ENCODE data around the gene FHL5. TPM values are rescaled to one million over a fixed set of nuclear protein-coding genes. Genes with fewer than 3 reads are reported as not detected.

The FHL5 gene
- total RNA-seq, 1 donor from 2014 or later = not detected

DNA sequence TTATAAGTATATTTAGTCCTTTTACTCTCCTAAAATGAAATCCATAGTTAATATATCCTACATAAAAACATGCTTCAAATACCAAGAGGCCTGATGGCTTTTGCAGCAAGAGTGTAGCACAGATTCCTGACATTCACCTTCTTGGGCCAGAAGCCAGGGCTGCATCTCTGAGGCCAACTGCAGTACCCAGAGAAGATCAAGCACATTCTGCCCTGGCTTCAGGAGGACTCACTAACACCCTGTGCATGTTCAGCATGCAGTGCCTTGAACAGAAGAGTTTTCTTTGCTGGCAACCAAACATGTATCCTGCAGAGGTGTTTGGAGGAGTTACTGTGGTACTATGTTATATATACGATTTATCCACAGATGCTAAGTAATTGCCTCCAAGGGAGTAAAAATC, 90.3 kb downstream of the FHL5 start:
- Mint-ChIP-seq H3K9me3 (ENCODE audit: unreplicated experiment) (no peaks in the 10 kb centered on the region), H3K27ac (ENCODE audit: unreplicated experiment) (no peak overlapping the region), H3K36me3 (ENCODE audit: low read depth, unreplicated experiment) (no peaks in the 10 kb centered on the region), H3K4me1 (ENCODE audit: low read depth, unreplicated experiment) (no peaks in the 10 kb centered on the region), H3K4me3 (ENCODE audit: unreplicated experiment) (no peak overlapping the region), H3K27me3 (ENCODE audit: low read depth, unreplicated experiment) (no peaks in the 10 kb centered on the region)
- no peak overlapping the region for H3K9ac ChIP-seq (ENCODE audit: low read length)
- no peak overlapping the region for H2AFZ ChIP-seq (ENCODE audit: low read depth, low read length)
- H3K4me3 ChIP-seq (ENCODE audit: insufficient read depth, low read depth, low read length) = no peak overlapping the region
- TF ChIP-seq, protein P1, sequence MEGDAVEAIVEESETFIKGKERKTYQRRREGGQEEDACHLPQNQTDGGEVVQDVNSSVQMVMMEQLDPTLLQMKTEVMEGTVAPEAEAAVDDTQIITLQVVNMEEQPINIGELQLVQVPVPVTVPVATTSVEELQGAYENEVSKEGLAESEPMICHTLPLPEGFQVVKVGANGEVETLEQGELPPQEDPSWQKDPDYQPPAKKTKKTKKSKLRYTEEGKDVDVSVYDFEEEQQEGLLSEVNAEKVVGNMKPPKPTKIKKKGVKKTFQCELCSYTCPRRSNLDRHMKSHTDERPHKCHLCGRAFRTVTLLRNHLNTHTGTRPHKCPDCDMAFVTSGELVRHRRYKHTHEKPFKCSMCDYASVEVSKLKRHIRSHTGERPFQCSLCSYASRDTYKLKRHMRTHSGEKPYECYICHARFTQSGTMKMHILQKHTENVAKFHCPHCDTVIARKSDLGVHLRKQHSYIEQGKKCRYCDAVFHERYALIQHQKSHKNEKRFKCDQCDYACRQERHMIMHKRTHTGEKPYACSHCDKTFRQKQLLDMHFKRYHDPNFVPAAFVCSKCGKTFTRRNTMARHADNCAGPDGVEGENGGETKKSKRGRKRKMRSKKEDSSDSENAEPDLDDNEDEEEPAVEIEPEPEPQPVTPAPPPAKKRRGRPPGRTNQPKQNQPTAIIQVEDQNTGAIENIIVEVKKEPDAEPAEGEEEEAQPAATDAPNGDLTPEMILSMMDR (IDR thresholded peaks at IDR 0.05; ENCODE audit: insufficient read depth, low read depth, low read length) = no peak
- no peak for TF ChIP-seq EZH2 (IDR thresholded peaks at IDR 0.05; ENCODE audit: insufficient read depth, low read length)
- H3K9me3 ChIP-seq (ENCODE audit: insufficient read depth, low read depth, low read length) = no peaks in the 10 kb centered on the region
- FAIRE-seq (no peak), DNase-seq (ENCODE audit: low read depth) (no peak)
- H3K27me3 ChIP-seq (ENCODE audit: insufficient read depth, low read length) = no peaks in the 10 kb centered on the region
- H3K36me3 ChIP-seq (ENCODE audit: insufficient read depth, low read length) = no peaks in the 10 kb centered on the region
- no peak overlapping the region for H3K4me2 ChIP-seq (ENCODE audit: low read length)
- H3K4me1 ChIP-seq (ENCODE audit: insufficient read depth, low read length) = no peaks in the 10 kb centered on the region
- no peak overlapping the region for H3K27ac ChIP-seq (ENCODE audit: low read depth, low read length)
- no peaks in the 10 kb centered on the region for H3K79me2 ChIP-seq (ENCODE audit: insufficient read depth, low read length)
- no peaks in the 10 kb centered on the region for H4K20me1 ChIP-seq (ENCODE audit: insufficient read depth, low read length)

DNA sequence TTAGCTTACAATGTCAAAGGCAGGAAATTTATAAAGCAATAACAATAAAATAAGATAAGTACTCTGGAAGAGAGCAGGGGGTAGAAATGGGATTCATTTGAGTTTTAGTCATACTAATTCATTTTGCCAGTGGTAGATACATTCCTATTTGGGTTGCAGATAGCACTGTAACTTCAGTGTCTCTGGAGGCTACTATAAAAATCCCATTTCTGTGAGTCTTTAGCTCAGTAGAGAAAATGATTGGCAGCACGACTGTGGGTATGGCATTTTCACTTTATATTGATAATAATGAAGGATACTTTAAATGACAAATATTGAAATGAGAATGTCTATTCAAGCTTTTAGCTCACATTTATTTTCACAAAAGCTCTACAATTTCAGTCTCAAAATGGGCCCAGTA, 93.6 kb downstream of the FHL5 start:
- H3K27ac Mint-ChIP-seq (ENCODE audit: unreplicated experiment) = no peak overlapping the region
- H3K4me2 ChIP-seq (ENCODE audit: low read length) = no peak overlapping the region
- H3K9me3 Mint-ChIP-seq (ENCODE audit: unreplicated experiment) = no peaks in the 10 kb centered on the region
- H3K9ac ChIP-seq (ENCODE audit: low read length) = no peak overlapping the region
- no peaks in the 10 kb centered on the region for H3K27me3 ChIP-seq (ENCODE audit: insufficient read depth, low read length)
- H3K36me3 Mint-ChIP-seq (ENCODE audit: low read depth, unreplicated experiment) = no peaks in the 10 kb centered on the region
- no peaks in the 10 kb centered on the region for H3K27me3 Mint-ChIP-seq (ENCODE audit: low read depth, unreplicated experiment)
- H3K4me3 ChIP-seq (ENCODE audit: insufficient read depth, low read depth, low read length) = no peak overlapping the region
- no peaks in the 10 kb centered on the region for H3K9me3 ChIP-seq (ENCODE audit: insufficient read depth, low read depth, low read length)
- H3K4me3 Mint-ChIP-seq (ENCODE audit: unreplicated experiment) = no peak overlapping the region
- FAIRE-seq (no peak), DNase-seq (ENCODE audit: low read depth) (no peak)
- no peaks in the 10 kb centered on the region for H3K79me2 ChIP-seq (ENCODE audit: insufficient read depth, low read length)
- no peak overlapping the region for H3K27ac ChIP-seq (ENCODE audit: low read depth, low read length)
- H2AFZ ChIP-seq (ENCODE audit: low read depth, low read length) = no peak overlapping the region
- TF ChIP-seq, protein P1 (IDR thresholded peaks at IDR 0.05; ENCODE audit: insufficient read depth, low read depth, low read length) = no peak
- TF ChIP-seq EZH2 (IDR thresholded peaks at IDR 0.05; ENCODE audit: insufficient read depth, low read length) = no peak
- no peaks in the 10 kb centered on the region for H3K4me1 ChIP-seq (ENCODE audit: insufficient read depth, low read length)
- no peaks in the 10 kb centered on the region for H3K4me1 Mint-ChIP-seq (ENCODE audit: low read depth, unreplicated experiment)
- H4K20me1 ChIP-seq (ENCODE audit: insufficient read depth, low read length) = no peaks in the 10 kb centered on the region
- no peaks in the 10 kb centered on the region for H3K36me3 ChIP-seq (ENCODE audit: insufficient read depth, low read length)

DNA sequence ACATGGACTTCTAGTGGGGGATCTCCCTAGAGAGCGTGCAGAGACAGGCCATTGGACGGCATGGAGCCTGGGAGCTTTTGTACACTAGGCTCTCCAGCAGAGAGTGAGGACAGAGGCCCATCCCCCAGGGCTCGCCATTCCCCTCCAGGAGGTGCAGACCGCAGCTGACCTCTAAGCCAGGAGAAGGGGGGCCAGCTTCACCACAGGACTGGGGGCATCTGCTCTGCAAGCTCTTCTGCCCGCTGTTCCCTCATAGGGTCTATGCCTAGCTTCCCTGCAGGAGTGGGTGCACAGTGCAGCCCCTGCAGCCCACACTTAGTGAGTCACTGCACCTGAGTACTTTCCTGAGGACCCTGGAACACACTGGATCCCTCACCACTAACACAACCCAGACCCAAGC, 94.4 kb downstream of the FHL5 start:
- Histone ChIP-seq H2AFZ (ENCODE audit: low read depth, low read length) (no peak overlapping the region), H3K36me3 (ENCODE audit: insufficient read depth, low read length) (no peaks in the 10 kb centered on the region), H3K27ac (ENCODE audit: low read depth, low read length) (no peak overlapping the region), H3K4me3 (ENCODE audit: insufficient read depth, low read depth, low read length) (no peak overlapping the region), H3K79me2 (ENCODE audit: insufficient read depth, low read length) (no peaks in the 10 kb centered on the region), H3K27me3 (ENCODE audit: insufficient read depth, low read length) (no peaks in the 10 kb centered on the region), H4K20me1 (ENCODE audit: insufficient read depth, low read length) (no peaks in the 10 kb centered on the region), H3K4me1 (ENCODE audit: insufficient read depth, low read length) (no peaks in the 10 kb centered on the region), H3K9ac (ENCODE audit: low read length) (no peak overlapping the region), H3K4me2 (ENCODE audit: low read length) (no peak overlapping the region), H3K9me3 (ENCODE audit: insufficient read depth, low read depth, low read length) (no peaks in the 10 kb centered on the region)
- Mint-ChIP-seq H3K27ac (ENCODE audit: unreplicated experiment) (no peak overlapping the region), H3K9me3 (ENCODE audit: unreplicated experiment) (peaks cover 2% of the 10 kb centered on the region), H3K27me3 (ENCODE audit: low read depth, unreplicated experiment) (no peaks in the 10 kb centered on the region), H3K4me1 (ENCODE audit: low read depth, unreplicated experiment) (no peaks in the 10 kb centered on the region), H3K36me3 (ENCODE audit: low read depth, unreplicated experiment) (no peaks in the 10 kb centered on the region), H3K4me3 (ENCODE audit: unreplicated experiment) (no peak overlapping the region)
- no peak for FAIRE-seq
- DNase-seq (ENCODE audit: low read depth) = no peak
- TF ChIP-seq, protein P1 (IDR thresholded peaks at IDR 0.05; ENCODE audit: insufficient read depth, low read depth, low read length) = no peak
- TF ChIP-seq EZH2 (IDR thresholded peaks at IDR 0.05; ENCODE audit: insufficient read depth, low read length) = no peak
